ENCODE results near the gene SPTBN1. TPM values are rescaled to one million over a fixed set of nuclear protein-coding genes. Genes with fewer than 3 reads are reported as not detected.

The SPTBN1 gene
- total RNA-seq, 1 donor from 2014 or later, result 983 TPM

- no peak overlapping the region for H3K27ac Mint-ChIP-seq (ENCODE audit: unreplicated experiment)
- H3K4me3 Mint-ChIP-seq (ENCODE audit: unreplicated experiment), result no peak overlapping the region
- H3K4me1 Mint-ChIP-seq (ENCODE audit: unreplicated experiment), result peaks cover 84% of the 10 kb centered on the region
- no peak for TF ChIP-seq CTCF (IDR thresholded peaks at IDR 0.05; ENCODE audit: unreplicated experiment)
- H3K27me3 Mint-ChIP-seq (ENCODE audit: unreplicated experiment), result peaks cover 35% of the 10 kb centered on the region
- DNase-seq (ENCODE audit: low spot score), result no peak
- no peaks in the 10 kb centered on the region for H3K9me3 Mint-ChIP-seq (ENCODE audit: unreplicated experiment)
- H3K36me3 Mint-ChIP-seq (ENCODE audit: low read depth, unreplicated experiment), result peaks cover 38% of the 10 kb centered on the region
Observed at GRCh38 chr2:54553775-54554174, 97.6 kb downstream of the SPTBN1 start.

GRCh38 chr2:54555318-54555837 is 99.3 kb downstream of the SPTBN1 start:
- DNase-seq (ENCODE audit: low spot score), result no peak
- no peak for TF ChIP-seq CTCF (IDR thresholded peaks at IDR 0.05; ENCODE audit: unreplicated experiment)
- Mint-ChIP-seq H3K27ac (ENCODE audit: unreplicated experiment) (peak overlapping the region; percentile 38), H3K4me3 (ENCODE audit: unreplicated experiment) (peak overlapping the region; percentile 70), H3K27me3 (ENCODE audit: unreplicated experiment) (peaks cover 42% of the 10 kb centered on the region), H3K4me1 (ENCODE audit: unreplicated experiment) (peaks cover 80% of the 10 kb centered on the region), H3K36me3 (ENCODE audit: low read depth, unreplicated experiment) (peaks cover 41% of the 10 kb centered on the region), H3K9me3 (ENCODE audit: unreplicated experiment) (no peaks in the 10 kb centered on the region)

GRCh38 chr2:54556621-54557121 is 100.5 kb downstream of the SPTBN1 start:
- H3K4me3 Mint-ChIP-seq (ENCODE audit: unreplicated experiment), result peak overlapping the region; percentile 81
- H3K27ac Mint-ChIP-seq (ENCODE audit: unreplicated experiment), result peak overlapping the region; percentile 74
- TF ChIP-seq CTCF (IDR thresholded peaks at IDR 0.05; ENCODE audit: unreplicated experiment), result no peak
- peaks cover 78% of the 10 kb centered on the region for H3K4me1 Mint-ChIP-seq (ENCODE audit: unreplicated experiment)
- H3K36me3 Mint-ChIP-seq (ENCODE audit: low read depth, unreplicated experiment), result peaks cover 41% of the 10 kb centered on the region
- no peak for DNase-seq (ENCODE audit: low spot score)
- no peaks in the 10 kb centered on the region for H3K9me3 Mint-ChIP-seq (ENCODE audit: unreplicated experiment)
- H3K27me3 Mint-ChIP-seq (ENCODE audit: unreplicated experiment), result peaks cover 43% of the 10 kb centered on the region

- TF ChIP-seq CTCF (IDR thresholded peaks at IDR 0.05; ENCODE audit: unreplicated experiment), result no peak
- peaks cover 46% of the 10 kb centered on the region for H3K27me3 Mint-ChIP-seq (ENCODE audit: unreplicated experiment)
- H3K9me3 Mint-ChIP-seq (ENCODE audit: unreplicated experiment), result no peaks in the 10 kb centered on the region
- H3K4me3 Mint-ChIP-seq (ENCODE audit: unreplicated experiment), result peak overlapping the region; percentile 81
- H3K4me1 Mint-ChIP-seq (ENCODE audit: unreplicated experiment), result peaks cover 80% of the 10 kb centered on the region
- peaks cover 41% of the 10 kb centered on the region for H3K36me3 Mint-ChIP-seq (ENCODE audit: low read depth, unreplicated experiment)
- DNase-seq (ENCODE audit: low spot score), result no peak
- peak overlapping the region; percentile 70 for H3K27ac Mint-ChIP-seq (ENCODE audit: unreplicated experiment)
Observed at GRCh38 chr2:54557211-54557600, 101.1 kb downstream of the SPTBN1 start.

- Mint-ChIP-seq H3K27me3 (ENCODE audit: unreplicated experiment) (peaks cover 48% of the 10 kb centered on the region), H3K9me3 (ENCODE audit: unreplicated experiment) (no peaks in the 10 kb centered on the region), H3K36me3 (ENCODE audit: low read depth, unreplicated experiment) (peaks cover 40% of the 10 kb centered on the region), H3K4me1 (ENCODE audit: unreplicated experiment) (peaks cover 82% of the 10 kb centered on the region), H3K4me3 (ENCODE audit: unreplicated experiment) (peak overlapping the region; percentile 81), H3K27ac (ENCODE audit: unreplicated experiment) (peak overlapping the region; percentile 70)
- TF ChIP-seq CTCF (IDR thresholded peaks at IDR 0.05; ENCODE audit: unreplicated experiment), result no peak
- peak; percentile 55 for DNase-seq (ENCODE audit: low spot score)
Observed at GRCh38 chr2:54557601-54558187, 101.6 kb downstream of the SPTBN1 start.

All from endothelial cell (in vitro differentiated cells).